Retinal pigment epithelial cell (primary cell): ENCODE results near the gene FHOD3.
A peak's percentile ranks its signal among the peaks of the same experiment; 100 is the strongest.

Experiments
- DNase-seq: peaks from one replicate; pipeline ENCODE4 v3.0.0-alpha.2; 2010; ENCODE audit warnings: low read depth
- H3K4me3 ChIP-seq: 2 replicates; pipeline ENCODE4 v1.5.1; 2011; ENCODE audit warnings: mild to moderate bottlenecking, low read length, control low read depth, moderate library complexity
- CTCF ChIP-seq: conservative IDR thresholded peaks from 2 replicates; pipeline ENCODE4 v1.5.1; 2011; ENCODE audit warnings: low read depth, low read length, control low read depth, inconsistent platforms

Gene FHOD3

GRCh38 chr18:36295214-36295613, 2.3 kb upstream of the FHOD3 start:
- H3K4me3 ChIP-seq: no peak overlapping the region
- DNase-seq: no peak
- TF ChIP-seq CTCF: no peak

- TF ChIP-seq CTCF: no peak
- DNase-seq: no peak
- peak overlapping the region; percentile 59 for H3K4me3 ChIP-seq
Measured at GRCh38 chr18:36295880-36296301, 1.6 kb upstream of the FHOD3 start.

GRCh38 chr18:36296650-36297416, 680 bp upstream of the FHOD3 start:
- peak overlapping the region; percentile 59 for H3K4me3 ChIP-seq
- peak; percentile 60 for DNase-seq
- TF ChIP-seq CTCF: peak; percentile 63

GRCh38 chr18:36298126-36298741, 721 bp downstream of the FHOD3 start:
- DNase-seq: no peak
- no peak for TF ChIP-seq CTCF
- peak overlapping the region; percentile 61 for H3K4me3 ChIP-seq

- no peak for TF ChIP-seq CTCF
- no peak for DNase-seq
- peak overlapping the region; percentile 61 for H3K4me3 ChIP-seq
Measured at GRCh38 chr18:36299015-36299414, 1.5 kb downstream of the FHOD3 start.

GRCh38 chr18:36300211-36300610, 2.7 kb downstream of the FHOD3 start:
- no peak for DNase-seq
- no peak overlapping the region for H3K4me3 ChIP-seq
- no peak for TF ChIP-seq CTCF

- TF ChIP-seq CTCF: no peak
- no peak for DNase-seq
- H3K4me3 ChIP-seq: no peak overlapping the region
Measured at GRCh38 chr18:36301884-36302283, 4.4 kb downstream of the FHOD3 start.
